Erythroblast (primary cell): ENCODE results near the gene TCF15.

Experiments
- GATA1 ChIP-seq: IDR thresholded peaks from 2 replicates; pipeline ENCODE4 v1.6.1; 2011; ENCODE audit warnings: low read depth, mild to moderate bottlenecking, control low read depth, low read length, moderate library complexity
- POLR2A ChIP-seq: IDR thresholded peaks from 2 replicates; pipeline ENCODE4 v1.6.1; 2011; ENCODE audit warnings: mild to moderate bottlenecking, low read length

DNA sequence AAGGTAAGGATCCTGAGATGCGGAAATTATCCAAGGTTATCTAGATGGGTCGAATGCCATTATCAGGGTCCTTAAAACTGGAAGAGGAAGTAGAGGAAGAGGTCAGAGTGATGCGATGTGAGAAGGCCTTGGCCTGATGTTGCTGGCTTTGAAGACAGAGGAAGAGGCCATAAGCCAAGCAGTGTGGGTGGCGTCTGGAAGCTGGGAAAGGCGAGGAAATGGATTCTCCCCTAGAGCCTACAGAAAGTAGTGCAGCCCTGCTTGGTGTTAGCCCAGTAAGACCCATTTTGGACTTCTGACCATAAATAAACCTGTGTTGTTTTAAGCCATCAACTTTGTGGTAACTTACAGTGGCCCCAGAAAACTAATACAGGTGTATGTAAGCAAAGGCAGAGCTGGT, 40.8 kb upstream of the TCF15 start:
- TF ChIP-seq POLR2A, result no peak
- TF ChIP-seq GATA1, result no peak
